ENCODE results near the gene AHCYL2.
"Not testable (repeated sequence)": the region's sequence is repeated elsewhere in the genome, so short reads cannot be mapped to it uniquely, and the experiment has no call there.

The AHCYL2 gene

DNA sequence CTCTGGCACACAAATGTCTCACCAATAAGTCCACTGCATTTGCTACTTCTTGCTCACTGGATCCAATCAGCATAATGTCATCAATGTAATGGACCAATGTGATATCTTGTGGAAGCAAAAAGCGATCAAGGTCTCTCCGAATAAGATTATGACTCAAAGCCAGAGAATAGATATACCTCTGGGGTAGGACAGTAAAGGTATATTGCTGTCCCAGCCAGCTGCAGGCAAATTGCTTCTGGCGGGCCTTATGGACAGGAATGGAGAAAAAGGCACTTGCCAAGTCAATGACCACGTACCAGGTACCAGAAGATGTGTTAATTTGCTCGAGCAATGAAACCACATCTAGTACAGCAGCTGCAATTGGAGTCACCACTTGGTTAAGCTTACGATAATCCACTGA, 222.6 kb downstream of the AHCYL2 start:
- not testable (repeated sequence) for H3K4me3 ChIP-seq (ENCODE audit: low read depth, low read length, poor library complexity, severe bottlenecking); H3K4me2 ChIP-seq (ENCODE audit: low read length); H3K9ac ChIP-seq (ENCODE audit: low read length); H4K20me1 ChIP-seq (ENCODE audit: insufficient read depth, low read length); H3K27ac ChIP-seq (ENCODE audit: low read depth, low read length, poor library complexity, severe bottlenecking); H3K9me3 ChIP-seq (ENCODE audit: low read length); H3K27me3 ChIP-seq (ENCODE audit: insufficient read depth, low read length); H3F3A ChIP-seq (ENCODE audit: insufficient read depth, low read length); H3K79me2 ChIP-seq (ENCODE audit: insufficient read depth, low read length); H2AFZ ChIP-seq (ENCODE audit: low read length); H3K9me2 ChIP-seq (ENCODE audit: low read depth, low read length); H3K4me1 ChIP-seq (ENCODE audit: insufficient read depth, low read length, severe bottlenecking); H3K36me3 ChIP-seq (ENCODE audit: insufficient read depth, low read length)

DNA sequence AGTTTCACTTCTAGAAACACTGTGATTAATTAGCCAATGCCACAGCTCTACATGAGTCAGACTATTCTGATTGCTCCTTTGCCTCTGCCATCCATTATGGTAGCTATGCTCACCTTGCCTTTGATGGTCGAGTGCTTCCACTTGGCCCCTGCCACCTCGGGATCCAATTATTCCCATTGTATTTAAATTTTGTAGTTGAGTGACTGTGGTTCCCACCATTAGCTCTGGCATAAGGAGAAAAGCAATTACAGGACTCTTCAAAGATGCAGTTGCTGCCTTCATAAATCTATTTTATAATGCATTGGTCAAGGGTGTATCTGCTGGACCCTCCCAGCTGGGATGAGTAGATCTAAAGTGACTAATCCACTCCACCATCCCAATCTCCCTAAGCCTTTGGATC, 223.8 kb downstream of the AHCYL2 start:
- not testable (repeated sequence) for H3K27ac ChIP-seq (ENCODE audit: low read depth, low read length, poor library complexity, severe bottlenecking); H3K4me2 ChIP-seq (ENCODE audit: low read length); H3K27me3 ChIP-seq (ENCODE audit: insufficient read depth, low read length); H3K4me3 ChIP-seq (ENCODE audit: low read depth, low read length, poor library complexity, severe bottlenecking); H3K4me1 ChIP-seq (ENCODE audit: insufficient read depth, low read length, severe bottlenecking); H3K9me3 ChIP-seq (ENCODE audit: low read length); H3F3A ChIP-seq (ENCODE audit: insufficient read depth, low read length); H2AFZ ChIP-seq (ENCODE audit: low read length); H3K9ac ChIP-seq (ENCODE audit: low read length); H3K9me2 ChIP-seq (ENCODE audit: low read depth, low read length); H3K79me2 ChIP-seq (ENCODE audit: insufficient read depth, low read length); H3K36me3 ChIP-seq (ENCODE audit: insufficient read depth, low read length); H4K20me1 ChIP-seq (ENCODE audit: insufficient read depth, low read length)

DNA sequence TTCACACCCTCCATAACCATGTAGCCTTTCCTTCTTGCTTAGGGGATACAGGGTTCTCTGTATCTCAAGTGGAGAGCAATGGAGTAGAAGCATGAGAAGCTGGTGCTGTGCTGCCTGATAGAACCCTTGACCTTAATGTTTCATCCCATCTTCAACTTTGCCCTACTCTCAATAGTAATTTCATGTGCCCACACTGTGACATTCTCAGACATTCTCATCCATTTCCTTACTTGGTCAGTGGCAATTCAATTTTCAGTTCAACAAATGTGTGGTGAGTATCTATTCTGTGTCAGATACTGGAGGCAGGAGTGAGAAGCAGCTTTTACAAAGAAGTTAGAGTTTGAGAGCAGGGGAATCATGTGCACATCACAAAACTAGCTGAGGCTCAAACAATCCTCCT, 225.5 kb downstream of the AHCYL2 start:
- Histone ChIP-seq H3K4me1 (ENCODE audit: insufficient read depth, low read length, severe bottlenecking) (no peaks in the 10 kb centered on the region), H3K27ac (ENCODE audit: low read depth, low read length, poor library complexity, severe bottlenecking) (no peak overlapping the region), H3K27me3 (ENCODE audit: insufficient read depth, low read length) (no peaks in the 10 kb centered on the region), H4K20me1 (ENCODE audit: insufficient read depth, low read length) (no peaks in the 10 kb centered on the region), H3K9ac (ENCODE audit: low read length) (no peak overlapping the region), H3K79me2 (ENCODE audit: insufficient read depth, low read length) (no peaks in the 10 kb centered on the region), H2AFZ (ENCODE audit: low read length) (no peak overlapping the region), H3K9me3 (ENCODE audit: low read length) (0 out of 2 replicates have a peak, but pooled peaks cover 5% of the 10 kb centered on the region), H3K36me3 (ENCODE audit: insufficient read depth, low read length) (no peaks in the 10 kb centered on the region; the same call in 1 of the 2 replicates), H3F3A (ENCODE audit: insufficient read depth, low read length) (no peaks in the 10 kb centered on the region), H3K4me2 (ENCODE audit: low read length) (no peak overlapping the region), H3K4me3 (ENCODE audit: low read depth, low read length, poor library complexity, severe bottlenecking) (no peak overlapping the region), H3K9me2 (ENCODE audit: low read depth, low read length) (no peaks in the 10 kb centered on the region)
- TF ChIP-seq, protein P1, sequence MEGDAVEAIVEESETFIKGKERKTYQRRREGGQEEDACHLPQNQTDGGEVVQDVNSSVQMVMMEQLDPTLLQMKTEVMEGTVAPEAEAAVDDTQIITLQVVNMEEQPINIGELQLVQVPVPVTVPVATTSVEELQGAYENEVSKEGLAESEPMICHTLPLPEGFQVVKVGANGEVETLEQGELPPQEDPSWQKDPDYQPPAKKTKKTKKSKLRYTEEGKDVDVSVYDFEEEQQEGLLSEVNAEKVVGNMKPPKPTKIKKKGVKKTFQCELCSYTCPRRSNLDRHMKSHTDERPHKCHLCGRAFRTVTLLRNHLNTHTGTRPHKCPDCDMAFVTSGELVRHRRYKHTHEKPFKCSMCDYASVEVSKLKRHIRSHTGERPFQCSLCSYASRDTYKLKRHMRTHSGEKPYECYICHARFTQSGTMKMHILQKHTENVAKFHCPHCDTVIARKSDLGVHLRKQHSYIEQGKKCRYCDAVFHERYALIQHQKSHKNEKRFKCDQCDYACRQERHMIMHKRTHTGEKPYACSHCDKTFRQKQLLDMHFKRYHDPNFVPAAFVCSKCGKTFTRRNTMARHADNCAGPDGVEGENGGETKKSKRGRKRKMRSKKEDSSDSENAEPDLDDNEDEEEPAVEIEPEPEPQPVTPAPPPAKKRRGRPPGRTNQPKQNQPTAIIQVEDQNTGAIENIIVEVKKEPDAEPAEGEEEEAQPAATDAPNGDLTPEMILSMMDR (IDR thresholded peaks at IDR 0.05; ENCODE audit: low read length) = no peak
- no peak for TF ChIP-seq EZH2 (IDR thresholded peaks at IDR 0.05; ENCODE audit: borderline replicate concordance, low read length)

DNA sequence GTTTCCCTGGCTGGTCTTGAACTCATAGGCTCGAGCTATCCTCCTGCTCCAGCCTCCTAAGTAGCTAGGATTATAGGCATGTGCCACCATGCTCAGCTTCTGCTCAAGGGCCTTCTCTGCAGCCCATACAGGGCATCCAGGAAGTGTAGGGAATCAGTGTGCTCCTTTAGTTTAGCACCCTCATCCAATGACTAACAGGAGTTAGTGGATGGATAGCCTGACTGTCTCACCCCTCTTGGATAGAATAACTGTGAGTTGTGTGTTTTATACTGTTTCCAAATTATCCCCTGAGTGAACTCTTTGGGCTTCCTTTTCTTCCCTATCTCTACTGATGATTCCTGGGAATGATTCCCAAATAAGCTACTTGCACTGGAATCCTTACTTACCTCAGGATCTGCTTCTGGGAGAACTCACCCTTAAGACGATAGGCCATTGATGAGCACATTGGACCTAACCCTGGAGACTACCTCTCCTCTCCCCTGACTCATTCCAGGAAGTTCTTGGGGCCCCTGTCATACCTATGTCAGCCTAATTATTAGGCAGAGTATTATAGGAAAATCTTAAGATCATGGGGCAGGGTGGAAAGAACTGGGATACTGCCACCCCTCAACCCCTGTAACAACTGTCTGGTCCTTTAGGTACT, 227.9 kb downstream of the AHCYL2 start:
- Histone ChIP-seq H4K20me1 (ENCODE audit: insufficient read depth, low read length) (no peaks in the 10 kb centered on the region), H3K79me2 (ENCODE audit: insufficient read depth, low read length) (no peaks in the 10 kb centered on the region), H3K36me3 (ENCODE audit: insufficient read depth, low read length) (no peaks in the 10 kb centered on the region; the same call in 1 of the 2 replicates), H3F3A (ENCODE audit: insufficient read depth, low read length) (no peaks in the 10 kb centered on the region), H3K27ac (ENCODE audit: low read depth, low read length, poor library complexity, severe bottlenecking) (no peak overlapping the region), H3K4me3 (ENCODE audit: low read depth, low read length, poor library complexity, severe bottlenecking) (no peak overlapping the region), H3K4me1 (ENCODE audit: insufficient read depth, low read length, severe bottlenecking) (no peaks in the 10 kb centered on the region), H3K9me2 (ENCODE audit: low read depth, low read length) (no peaks in the 10 kb centered on the region), H2AFZ (ENCODE audit: low read length) (no peak overlapping the region), H3K9me3 (ENCODE audit: low read length) (0 out of 2 replicates have a peak, but pooled peaks cover 5% of the 10 kb centered on the region), H3K4me2 (ENCODE audit: low read length) (no peak overlapping the region), H3K27me3 (ENCODE audit: insufficient read depth, low read length) (no peaks in the 10 kb centered on the region), H3K9ac (ENCODE audit: low read length) (no peak overlapping the region)
- TF ChIP-seq EZH2 (IDR thresholded peaks at IDR 0.05; ENCODE audit: borderline replicate concordance, low read length) = no peak
- TF ChIP-seq, protein P1 (IDR thresholded peaks at IDR 0.05; ENCODE audit: low read length) = no peak

Measured in OCI-LY1 (cell line).